Activated naive CD8-positive, alpha-beta T cell treated with anti-CD3 and anti-CD28 coated beads for 36 hours (primary cell): ENCODE data around the gene ERI3. TPM values are rescaled to one million over a fixed set of nuclear protein-coding genes. Genes with fewer than 3 reads are reported as not detected.

ENCODE experiments used
- DNase-seq: peaks from one replicate; pipeline ENCODE4 v3.0.0; 2021
- H3K27ac Mint-ChIP-seq: one replicate; pipeline ENCODE4 v1.8.0; 2022; ENCODE audit warnings: mild to moderate bottlenecking, moderate library complexity, mixed read lengths
- H3K27me3 Mint-ChIP-seq: one replicate; pipeline ENCODE4 v1.8.0; 2022; ENCODE audit warnings: mild to moderate bottlenecking, mixed read lengths
- H3K36me3 Mint-ChIP-seq: one replicate; pipeline ENCODE4 v1.8.0; 2021; ENCODE audit warnings: mild to moderate bottlenecking, mixed read lengths
- H3K4me1 Mint-ChIP-seq: one replicate; pipeline ENCODE4 v1.8.0; 2021; ENCODE audit warnings: mixed read lengths
- H3K4me3 Mint-ChIP-seq: one replicate; pipeline ENCODE4 v1.8.0; 2022; ENCODE audit warnings: mild to moderate bottlenecking, moderate library complexity, mixed read lengths
- H3K9me3 Mint-ChIP-seq: one replicate; pipeline ENCODE4 v1.8.0; 2022; ENCODE audit warnings: mixed read lengths
- total RNA-seq, 2 experiments: library from RNA; stranded (reverse); gene quantifications; one replicate each; pipeline ENCODE4 v1.2.3, GENCODE V29; 2021

Gene ERI3
- total RNA-seq, 2 experiments from 2014 or later = 47.3 to 48.2 TPM

GRCh38 chr1:44313265-44313918 lies 41.7 kb downstream of the ERI3 start:
- Mint-ChIP-seq H3K27me3 (no peaks in the 10 kb centered on the region), H3K9me3 (no peaks in the 10 kb centered on the region), H3K4me1 (peaks cover 3% of the 10 kb centered on the region), H3K36me3 (peaks cover 14% of the 10 kb centered on the region), H3K4me3 (no peak overlapping the region), H3K27ac (no peak overlapping the region)
- no peak for DNase-seq

- H3K27ac Mint-ChIP-seq = no peak overlapping the region
- H3K27me3 Mint-ChIP-seq = no peaks in the 10 kb centered on the region
- H3K4me3 Mint-ChIP-seq = no peak overlapping the region
- DNase-seq = no peak
- no peaks in the 10 kb centered on the region for H3K4me1 Mint-ChIP-seq
- no peaks in the 10 kb centered on the region for H3K9me3 Mint-ChIP-seq
- H3K36me3 Mint-ChIP-seq = peaks cover 10% of the 10 kb centered on the region
Observed at GRCh38 chr1:44312399-44313196, 42.5 kb downstream of the ERI3 start.

- H3K27me3 Mint-ChIP-seq = no peaks in the 10 kb centered on the region
- H3K9me3 Mint-ChIP-seq = no peaks in the 10 kb centered on the region
- H3K36me3 Mint-ChIP-seq = peaks cover 24% of the 10 kb centered on the region
- DNase-seq = no peak
- H3K4me3 Mint-ChIP-seq = no peak overlapping the region
- peaks cover 20% of the 10 kb centered on the region for H3K4me1 Mint-ChIP-seq
- no peak overlapping the region for H3K27ac Mint-ChIP-seq
Observed at GRCh38 chr1:44310006-44310405, 45.1 kb downstream of the ERI3 start.

- peak; percentile 37 for DNase-seq
- H3K9me3 Mint-ChIP-seq = no peaks in the 10 kb centered on the region
- H3K4me3 Mint-ChIP-seq = peak overlapping the region; percentile 2
- no peaks in the 10 kb centered on the region for H3K27me3 Mint-ChIP-seq
- H3K4me1 Mint-ChIP-seq = peaks cover 28% of the 10 kb centered on the region
- H3K27ac Mint-ChIP-seq = peak overlapping the region; percentile 77
- peaks cover 43% of the 10 kb centered on the region for H3K36me3 Mint-ChIP-seq
Observed at GRCh38 chr1:44305962-44306422, 49.1 kb downstream of the ERI3 start.

DNA sequence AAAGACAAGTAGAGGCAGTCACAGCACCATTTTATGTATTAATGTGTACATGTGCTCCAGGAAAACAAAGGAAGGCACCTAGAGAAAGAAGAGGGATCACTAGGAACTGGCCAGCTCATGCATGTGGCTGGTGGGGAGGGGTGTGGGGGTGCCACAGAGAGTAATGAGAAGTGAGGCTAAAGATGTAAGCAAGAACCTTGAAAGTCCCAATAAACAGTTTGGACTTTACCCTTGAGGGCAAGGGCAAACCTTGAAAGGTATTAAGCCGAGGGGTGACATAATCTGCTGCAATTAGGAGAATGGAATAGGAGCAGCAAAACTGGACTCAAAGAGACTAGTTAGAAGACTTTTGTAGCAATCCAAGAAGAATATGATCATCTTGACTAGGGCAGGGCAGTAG lies 51.5 kb downstream of the ERI3 start:
- Mint-ChIP-seq H3K27ac (no peak overlapping the region), H3K4me1 (peaks cover 28% of the 10 kb centered on the region), H3K27me3 (no peaks in the 10 kb centered on the region)

DNA sequence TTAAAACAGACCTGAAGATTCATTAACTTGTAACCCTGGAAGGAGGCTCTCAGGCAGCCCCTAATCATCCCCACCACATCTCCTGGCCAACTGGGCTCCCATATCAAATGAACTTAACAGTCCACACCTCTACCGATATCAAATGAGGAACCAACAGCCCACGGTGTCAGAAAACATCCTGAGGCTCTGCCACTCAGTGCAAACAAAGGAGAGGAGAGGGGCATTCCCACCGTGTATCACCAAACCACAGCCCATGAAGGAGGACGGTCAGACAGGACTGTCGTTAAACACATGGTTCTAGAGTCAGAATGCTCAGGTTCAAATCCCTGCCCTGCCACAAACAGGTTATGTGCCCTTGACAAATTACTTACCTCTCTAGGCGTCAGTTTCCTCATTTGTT lies 52.5 kb downstream of the ERI3 start:
- H3K36me3 Mint-ChIP-seq = peaks cover 37% of the 10 kb centered on the region
- H3K4me1 Mint-ChIP-seq = peaks cover 28% of the 10 kb centered on the region
- no peak overlapping the region for H3K4me3 Mint-ChIP-seq
- DNase-seq = no peak
- H3K27me3 Mint-ChIP-seq = no peaks in the 10 kb centered on the region
- H3K27ac Mint-ChIP-seq = no peak overlapping the region
- H3K9me3 Mint-ChIP-seq = no peaks in the 10 kb centered on the region

More for the DNA sequence above, 51.5 kb downstream of the ERI3 start:
- H3K36me3 Mint-ChIP-seq = peaks cover 38% of the 10 kb centered on the region
- no peak for DNase-seq
- no peak overlapping the region for H3K4me3 Mint-ChIP-seq
- H3K9me3 Mint-ChIP-seq = no peaks in the 10 kb centered on the region

DNA sequence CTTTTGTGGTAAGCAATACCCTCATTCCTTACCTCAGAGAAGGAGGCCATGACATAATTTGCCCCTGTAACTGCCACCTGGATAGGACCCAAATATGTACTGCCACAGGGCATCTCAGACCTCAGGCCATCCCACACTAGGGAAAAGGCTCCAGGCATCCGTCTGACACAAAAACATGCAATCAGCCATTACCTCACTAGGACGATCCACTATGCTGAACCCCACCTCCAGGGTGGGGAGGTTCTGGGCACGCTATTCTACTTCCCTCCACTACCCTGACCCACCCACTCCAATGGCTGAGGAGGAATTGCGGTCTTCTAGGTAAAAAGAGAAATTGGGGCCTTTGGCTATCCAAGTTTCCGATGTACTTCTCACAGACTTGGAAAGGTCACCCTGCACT lies 53.6 kb downstream of the ERI3 start:
- Mint-ChIP-seq H3K27me3 (no peaks in the 10 kb centered on the region), H3K9me3 (no peaks in the 10 kb centered on the region), H3K4me1 (peaks cover 24% of the 10 kb centered on the region), H3K36me3 (peaks cover 29% of the 10 kb centered on the region), H3K4me3 (no peak overlapping the region), H3K27ac (no peak overlapping the region)
- DNase-seq = no peak

DNA sequence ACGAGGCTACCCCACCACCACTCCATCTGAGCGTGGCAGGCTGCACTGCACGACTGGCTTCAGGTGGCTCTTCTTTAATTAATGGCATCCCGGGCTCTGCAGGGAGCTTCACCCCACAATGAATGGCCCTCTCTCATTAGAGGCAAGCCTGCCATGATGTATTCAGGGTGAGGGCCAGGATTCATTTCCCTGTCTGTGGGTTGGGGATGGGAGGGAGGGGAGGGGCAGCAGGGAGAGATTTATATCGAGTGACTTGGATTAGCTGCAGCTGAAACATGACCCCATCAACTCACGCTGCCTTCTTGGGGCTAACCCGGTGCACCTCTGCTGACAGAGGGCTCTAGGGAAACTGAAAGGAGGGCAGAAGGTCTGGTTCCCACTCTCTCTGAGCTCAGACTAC lies 54.2 kb downstream of the ERI3 start:
- Mint-ChIP-seq H3K9me3 (no peaks in the 10 kb centered on the region), H3K4me1 (peaks cover 18% of the 10 kb centered on the region), H3K36me3 (peaks cover 30% of the 10 kb centered on the region), H3K4me3 (no peak overlapping the region), H3K27me3 (no peaks in the 10 kb centered on the region), H3K27ac (no peak overlapping the region)
- DNase-seq = no peak

DNA sequence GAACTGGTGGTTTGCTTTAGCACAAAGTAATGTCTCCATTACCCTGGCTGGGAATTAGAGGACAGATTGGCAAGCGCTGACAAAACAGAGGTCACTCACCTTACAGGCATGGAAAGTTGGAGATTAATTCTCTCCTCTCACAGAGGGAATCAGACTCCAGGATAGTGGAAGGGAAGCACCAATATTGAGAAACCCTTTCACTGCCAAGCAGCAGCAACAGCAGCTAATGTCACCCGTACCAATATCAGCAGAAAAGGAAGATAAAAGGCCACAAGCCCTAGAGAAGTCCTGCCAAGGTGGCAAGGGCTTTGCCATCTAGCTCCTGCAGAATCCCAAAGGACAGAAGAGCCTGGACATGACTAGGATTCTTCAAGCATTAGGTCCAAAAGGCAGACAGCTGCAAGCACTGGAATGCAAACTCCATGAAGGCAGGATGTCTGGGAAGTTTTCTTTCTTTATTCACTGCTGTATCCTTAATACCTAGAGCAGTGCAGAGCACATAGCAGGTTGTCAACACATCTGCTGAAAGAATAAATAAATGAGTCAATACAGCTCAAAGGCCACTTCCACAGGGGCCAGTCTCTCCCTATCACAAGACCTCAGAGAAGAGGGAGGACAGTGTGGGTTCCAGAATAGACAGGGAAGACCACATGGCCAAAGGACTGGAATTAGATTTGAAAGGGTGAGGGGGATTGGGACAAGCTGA lies 57.2 kb downstream of the ERI3 start:
- no peaks in the 10 kb centered on the region for H3K27me3 Mint-ChIP-seq
- peaks cover 2% of the 10 kb centered on the region for H3K4me1 Mint-ChIP-seq
- DNase-seq = no peak
- H3K27ac Mint-ChIP-seq = no peak overlapping the region
- no peak overlapping the region for H3K4me3 Mint-ChIP-seq
- H3K36me3 Mint-ChIP-seq = peaks cover 25% of the 10 kb centered on the region
- H3K9me3 Mint-ChIP-seq = no peaks in the 10 kb centered on the region

GRCh38 chr1:44296806-44297205 lies 58.3 kb downstream of the ERI3 start:
- no peaks in the 10 kb centered on the region for H3K27me3 Mint-ChIP-seq
- H3K36me3 Mint-ChIP-seq = peaks cover 19% of the 10 kb centered on the region

GRCh38 chr1:44296086-44296485 lies 59.0 kb downstream of the ERI3 start:
- Mint-ChIP-seq H3K4me1 (peaks cover 2% of the 10 kb centered on the region), H3K27me3 (no peaks in the 10 kb centered on the region), H3K36me3 (peaks cover 19% of the 10 kb centered on the region), H3K27ac (no peak overlapping the region), H3K9me3 (no peaks in the 10 kb centered on the region), H3K4me3 (no peak overlapping the region)
- no peak for DNase-seq

More at GRCh38 chr1:44296806-44297205, 58.3 kb downstream of the ERI3 start:
- Mint-ChIP-seq H3K9me3 (no peaks in the 10 kb centered on the region), H3K4me1 (peaks cover 2% of the 10 kb centered on the region), H3K4me3 (no peak overlapping the region), H3K27ac (no peak overlapping the region)
- no peak for DNase-seq

- no peak for DNase-seq
- Mint-ChIP-seq H3K4me3 (no peak overlapping the region), H3K36me3 (peaks cover 19% of the 10 kb centered on the region), H3K9me3 (no peaks in the 10 kb centered on the region), H3K27me3 (no peaks in the 10 kb centered on the region), H3K4me1 (peaks cover 2% of the 10 kb centered on the region), H3K27ac (no peak overlapping the region)
Observed at GRCh38 chr1:44294588-44295007, 60.5 kb downstream of the ERI3 start.

DNA sequence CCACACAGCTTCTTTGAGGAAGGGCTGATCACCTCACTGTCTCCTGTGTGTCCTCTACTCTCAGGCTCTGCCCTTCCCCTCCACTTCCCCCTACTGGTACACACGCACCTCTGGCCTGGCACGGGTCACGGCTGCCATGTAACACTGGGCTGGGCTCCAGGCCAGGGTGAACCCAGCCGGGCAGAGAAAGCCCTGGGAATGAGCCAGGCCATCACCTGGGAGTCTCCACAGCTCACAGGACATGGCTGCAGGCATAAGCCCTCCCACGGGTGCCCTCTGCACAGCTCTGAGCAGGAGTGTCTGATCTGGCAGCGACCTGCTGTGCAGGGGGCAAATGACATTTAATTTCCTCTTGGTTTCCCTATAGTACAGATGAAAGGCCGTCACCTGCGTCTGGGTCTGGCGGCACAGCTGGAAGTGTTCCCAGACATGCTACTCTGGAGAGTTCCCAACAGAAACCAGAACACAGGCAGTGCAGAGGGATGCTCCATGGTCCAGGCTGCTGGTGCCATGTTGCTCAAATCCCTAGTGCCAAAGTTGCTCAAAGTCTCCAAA lies 61.2 kb downstream of the ERI3 start:
- Mint-ChIP-seq H3K9me3 (no peaks in the 10 kb centered on the region), H3K36me3 (peaks cover 19% of the 10 kb centered on the region), H3K4me3 (no peak overlapping the region), H3K27ac (no peak overlapping the region), H3K27me3 (no peaks in the 10 kb centered on the region), H3K4me1 (peaks cover 2% of the 10 kb centered on the region)
- DNase-seq = no peak

GRCh38 chr1:44292651-44293050 lies 62.4 kb downstream of the ERI3 start:
- Mint-ChIP-seq H3K9me3 (no peaks in the 10 kb centered on the region), H3K4me3 (no peak overlapping the region), H3K27me3 (no peaks in the 10 kb centered on the region)

More at GRCh38 chr1:44292651-44293050, 62.4 kb downstream of the ERI3 start:
- no peak overlapping the region for H3K27ac Mint-ChIP-seq
- peaks cover 21% of the 10 kb centered on the region for H3K36me3 Mint-ChIP-seq
- DNase-seq = no peak
- peaks cover 2% of the 10 kb centered on the region for H3K4me1 Mint-ChIP-seq
